IMR-90 (cell line): ENCODE measurements around the gene IRAG1. TPM values are rescaled to one million over a fixed set of nuclear protein-coding genes. Genes with fewer than 3 reads are reported as not detected.

Source experiments
- ATAC-seq: fragments of 200-7000 bp; cut with Tn5 transposase; 2 replicates; pipeline ENCODE4 v1.9.1; 2020; ENCODE audit warnings: low read depth, mild to moderate bottlenecking, moderate library complexity
- BruUV-seq: library from RNA; stranded (reverse); fragments of 400-500 nt; replicated peaks from 2 replicates; lab custom pipeline; 2021; lab: Mats Ljungman, UMichigan
- CTCF ChIA-PET: fragments of 300-600 bp; formaldehyde crosslinking; extraction: SDS; loops from one replicate; lab custom pipeline; 2021; ENCODE audit warnings: antibody characterized with exemption; lab: Yijun Ruan, JAX
- POLR2A ChIA-PET: fragments of 300-600 bp; sonication (Branson Sonifier 250); formaldehyde crosslinking; loops from one replicate; lab custom pipeline; 2022; ENCODE audit warnings: antibody characterized with exemption; ENCODE audit not compliant: unreplicated experiment; lab: Charles Lee
- DNase-seq: peaks from one replicate; pipeline ENCODE4 v3.0.0; 2013
- H2AFZ ChIP-seq: replicated peaks from 2 replicates; pipeline ENCODE3; 2013; ENCODE audit warnings: low read length, mild to moderate bottlenecking; ENCODE audit not compliant: poor library complexity
- H2AK5ac ChIP-seq: 2 replicates; pipeline ENCODE4 v1.6.1; 2013; ENCODE audit warnings: low read depth, low read length, inconsistent platforms
- H2AK9ac ChIP-seq: replicated peaks from 2 replicates; pipeline ENCODE3; 2013; ENCODE audit warnings: mild to moderate bottlenecking, low read depth, low read length, moderate library complexity; ENCODE audit not compliant: poor library complexity
- H2BK120ac ChIP-seq: 2 replicates; pipeline ENCODE4 v1.6.1; 2013; ENCODE audit warnings: low read depth, low read length, inconsistent platforms
- H2BK15ac ChIP-seq: 3 replicates; pipeline ENCODE4 v1.6.1; 2013; ENCODE audit warnings: low read depth, low read length, inconsistent platforms
- H2BK20ac ChIP-seq: 2 replicates; pipeline ENCODE4 v1.6.1; 2013; ENCODE audit warnings: low read depth, mild to moderate bottlenecking, inconsistent platforms, low read length, moderate library complexity
- H2BK5ac ChIP-seq: 2 replicates; pipeline ENCODE4 v1.6.1; 2013; ENCODE audit warnings: mild to moderate bottlenecking, low read depth, low read length, inconsistent platforms; ENCODE audit not compliant: poor library complexity, severe bottlenecking
- H3K14ac ChIP-seq: replicated peaks from 2 replicates; pipeline ENCODE4 v1.6.1; 2013; ENCODE audit warnings: low read depth, low read length, inconsistent platforms
- H3K18ac ChIP-seq: 2 replicates; pipeline ENCODE4 v1.6.1; 2013; ENCODE audit warnings: low read depth, low read length, control low read depth
- H3K23ac ChIP-seq: 2 replicates; pipeline ENCODE4 v1.6.1; 2013; ENCODE audit warnings: low read depth, low read length, inconsistent platforms
- H3K27ac ChIP-seq: 2 replicates; pipeline ENCODE4 v1.5.1; 2013; ENCODE audit warnings: mild to moderate bottlenecking, control low read depth, low read length; ENCODE audit not compliant: insufficient read depth
- H3K27me3 ChIP-seq: 2 replicates; pipeline ENCODE4 v1.6.1; 2013; ENCODE audit warnings: low read length; ENCODE audit not compliant: control insufficient read depth, insufficient read depth
- H3K36me3 ChIP-seq: 2 replicates; pipeline ENCODE4 v1.6.1; 2013; ENCODE audit warnings: low read length, mixed read lengths; ENCODE audit not compliant: control insufficient read depth, insufficient read depth
- H3K4ac ChIP-seq: 2 replicates; pipeline ENCODE4 v1.6.1; 2013; ENCODE audit warnings: low read depth, low read length, inconsistent platforms
- H3K4me1 ChIP-seq: 2 replicates; pipeline ENCODE4 v1.6.1; 2013; ENCODE audit warnings: low read length, mixed read lengths; ENCODE audit not compliant: control insufficient read depth, insufficient read depth
- H3K4me2 ChIP-seq: 2 replicates; pipeline ENCODE4 v1.6.1; 2013; ENCODE audit warnings: low read depth, mild to moderate bottlenecking, control low read depth, low read length, moderate library complexity
- H3K4me3 ChIP-seq: 2 replicates; pipeline ENCODE4 v1.5.1; 2013; ENCODE audit warnings: low read depth, mild to moderate bottlenecking, control low read depth, low read length, moderate library complexity; ENCODE audit not compliant: insufficient read depth
- H3K56ac ChIP-seq: 2 replicates; pipeline ENCODE4 v1.6.1; 2013; ENCODE audit warnings: low read length, inconsistent platforms; ENCODE audit not compliant: insufficient read depth; ENCODE audit errors: extremely low read depth
- H3K79me1 ChIP-seq, 2 experiments: 2 replicates each; pipeline ENCODE4 v1.6.1; 2013; ENCODE audit warnings: low read length in 2 of 2, inconsistent platforms in 1 of 2, low read depth in 1 of 2
- H3K9ac ChIP-seq: 2 replicates; pipeline ENCODE4 v1.6.1; 2013; ENCODE audit warnings: low read depth, low read length, control low read depth
- H3K9me1 ChIP-seq: 2 replicates; pipeline ENCODE4 v1.6.1; 2013; ENCODE audit warnings: low read length, inconsistent platforms; ENCODE audit not compliant: insufficient read depth
- H3K9me3 ChIP-seq: 2 replicates; pipeline ENCODE4 v1.6.1; 2013; ENCODE audit warnings: low read length; ENCODE audit not compliant: control insufficient read depth, insufficient read depth
- H4K20me1 ChIP-seq: 2 replicates; pipeline ENCODE4 v1.6.1; 2013; ENCODE audit warnings: low read length, inconsistent platforms; ENCODE audit not compliant: insufficient read depth
- H4K5ac ChIP-seq: 2 replicates; pipeline ENCODE4 v1.6.1; 2013; ENCODE audit warnings: mild to moderate bottlenecking, low read depth, low read length, control low read depth
- H4K8ac ChIP-seq, 2 experiments: 2 replicates each; pipeline ENCODE4 v1.6.1; 2013; ENCODE audit warnings: low read depth in 2 of 2, low read length in 2 of 2, control low read depth in 1 of 2, inconsistent platforms in 1 of 2
- H4K91ac ChIP-seq: 2 replicates; pipeline ENCODE4 v1.6.1; 2013; ENCODE audit warnings: low read depth, low read length, inconsistent platforms; ENCODE audit not compliant: insufficient read depth
- BHLHE40 ChIP-seq: fragments of 150-350 bp; IDR thresholded peaks from 2 replicates; pipeline ENCODE4 v1.6.1; 2016; ENCODE audit warnings: mild to moderate bottlenecking, low read depth, low read length
- CEBPB ChIP-seq: IDR thresholded peaks from 2 replicates; pipeline ENCODE4 v1.6.1; 2012; ENCODE audit warnings: low read depth, low read length, improper control_type of control experiment
- CHD1 ChIP-seq: IDR thresholded peaks from 2 replicates; pipeline ENCODE4 v1.6.1; 2012; ENCODE audit warnings: low read depth, low read length, improper control_type of control experiment
- ELK1 ChIP-seq: fragments of 150-350 bp; IDR thresholded peaks from 2 replicates; pipeline ENCODE4 v1.6.1; 2016; ENCODE audit warnings: low read depth, mild to moderate bottlenecking, low read length, moderate library complexity, borderline replicate concordance
- MAFK ChIP-seq: IDR thresholded peaks from 2 replicates; pipeline ENCODE4 v1.6.1; 2012; ENCODE audit warnings: low read depth, low read length, improper control_type of control experiment
- MAZ ChIP-seq: IDR thresholded peaks from 2 replicates; pipeline ENCODE4 v1.6.1; 2012; ENCODE audit warnings: low read depth, mild to moderate bottlenecking, low read length, improper control_type of control experiment, moderate library complexity, borderline replicate concordance
- MXI1 ChIP-seq: IDR thresholded peaks from 2 replicates; pipeline ENCODE4 v1.6.1; 2012; ENCODE audit warnings: low read depth, mild to moderate bottlenecking, low read length, moderate library complexity, borderline replicate concordance
- NFE2L2 ChIP-seq: fragments of 150-350 bp; IDR thresholded peaks from 2 replicates; pipeline ENCODE4 v1.6.1; 2016; ENCODE audit warnings: low read depth, mild to moderate bottlenecking, low read length
- POLR2A ChIP-seq: IDR thresholded peaks from 2 replicates; pipeline ENCODE4 v1.6.1; 2012; ENCODE audit warnings: mild to moderate bottlenecking, low read depth, low read length
- RAD21 ChIP-seq: IDR thresholded peaks from 2 replicates; pipeline ENCODE4 v1.6.1; 2012; ENCODE audit warnings: low read length, improper control_type of control experiment
- RCOR1 ChIP-seq: IDR thresholded peaks from 2 replicates; pipeline ENCODE4 v1.6.1; 2012; ENCODE audit warnings: mild to moderate bottlenecking, low read length, improper control_type of control experiment; ENCODE audit not compliant: insufficient replicate concordance
- RFX5 ChIP-seq: IDR thresholded peaks from 2 replicates; pipeline ENCODE4 v1.8.0; 2012; ENCODE audit warnings: low read depth, mild to moderate bottlenecking, low read length, moderate library complexity
- SMC3 ChIP-seq: fragments of 150-350 bp; IDR thresholded peaks from 2 replicates; pipeline ENCODE4 v1.6.1; 2016; ENCODE audit warnings: low read depth, mild to moderate bottlenecking, antibody characterized with exemption, low read length, moderate library complexity
- USF2 ChIP-seq: fragments of 150-350 bp; IDR thresholded peaks from 2 replicates; pipeline ENCODE4 v1.6.1; 2017; ENCODE audit warnings: mild to moderate bottlenecking, antibody characterized with exemption, low read length, low read depth
- WGBS, 2 experiments: methylation state at CpG; one replicate each; pipeline versions ENCODE4 v1.1.5 to v1.1.7; 2013; ENCODE audit warnings: missing lambda C conversion rate in 2 of 2; ENCODE audit not compliant: insufficient read length in 1 of 2; ENCODE audit errors: extremely low coverage in 2 of 2; 5-methylcytosine and 5-hydroxymethylcytosine counted together
- dilution Hi-C: fragments of 300-500 bp; cut with HindIII; formaldehyde crosslinking; loops from one replicate; pipeline ENCODE4 v1.14.3; 2018; ENCODE audit warnings: low sequenced_read_pairs; ENCODE audit not compliant: unreplicated experiment
- in situ Hi-C: fragments of 300-500 bp; cut with MboI; formaldehyde crosslinking; loops from 3 replicates; pipeline ENCODE4 v1.14.3; 2019; ENCODE audit warnings: low sequenced_read_pairs, inconsistent platforms, mixed read lengths
- intact Hi-C: fragments of 100-400 bp; cut with micrococcal nuclease; formaldehyde crosslinking; loops from 2 replicates; pipeline ENCODE4 v1.10.0; 2022
- polyA plus RNA-seq, 3 experiments: library from polyadenylated mRNA; depleted of rRNA; stranded (reverse); fragments of >200 nt; gene quantifications; 2 replicates each; pipeline ENCODE4 v1.2.3, GENCODE V29; 2012; ENCODE audit warnings: low replicate concordance in 1 of 3
- total RNA-seq: library from RNA; depleted of rRNA; stranded (reverse); fragments of >200 nt; gene quantifications from 2 replicates; pipeline ENCODE4 v1.2.3, GENCODE V29; 2012

Gene IRAG1
- total and polyA plus RNA-seq, 2 of the 4 experiments (the other 2 are of a cell fraction), result 19.4 to 25.8 TPM

GRCh38 chr11:10658621-10659338 is 34.8 kb downstream of the IRAG1 start:
- no peak overlapping the region for H3K4me3 ChIP-seq
- BruUV-seq, result no TSS peak
- peak overlapping the region; percentile 95 to 99 for H4K8ac ChIP-seq
- H3K9me3 ChIP-seq, result no peaks in the 10 kb centered on the region
- POLR2A ChIA-PET, result no interaction called here
- peak overlapping the region; percentile 65 for H3K9ac ChIP-seq
- peak overlapping the region; percentile 97 for H3K23ac ChIP-seq
- peaks cover 56% of the 10 kb centered on the region for H3K9me1 ChIP-seq
- peaks cover 24% of the 10 kb centered on the region for H3K36me3 ChIP-seq
- CTCF ChIA-PET, result interaction anchor here (0.6 kb wide), 1 partner anchor 25 kb away, joined by 3 read pairs; no protein-coding TSS in a partner anchor
- peak overlapping the region; percentile 92 for H3K56ac ChIP-seq
- H3K14ac ChIP-seq, result peak overlapping the region; percentile 98
- peak overlapping the region; percentile 98 for H2BK120ac ChIP-seq
- H3K4ac ChIP-seq, result peak overlapping the region; percentile 100
- H3K27me3 ChIP-seq, result no peaks in the 10 kb centered on the region
- no peaks in the 10 kb centered on the region for H4K20me1 ChIP-seq
- peak overlapping the region; percentile 97 for H3K18ac ChIP-seq
- H2AK9ac ChIP-seq, result peak overlapping the region; percentile 98
- ATAC-seq, result no peak
- H2BK5ac ChIP-seq, result peak overlapping the region; percentile 99
- H2BK15ac ChIP-seq, result peak overlapping the region; percentile 99
- H3K4me2 ChIP-seq, result no peak overlapping the region
- peaks cover 39 to 90% of the 10 kb centered on the region in 2 experiments for H3K79me1 ChIP-seq
- H2BK20ac ChIP-seq, result peak overlapping the region; percentile 98
- peak overlapping the region; percentile 87 for H3K27ac ChIP-seq
- dilution Hi-C loops, result no loop called here
- peaks cover 45% of the 10 kb centered on the region for H3K4me1 ChIP-seq
- in situ Hi-C loops, result loop anchor here (10.0 kb wide), 1 partner anchor 254 kb away; no protein-coding TSS in a partner anchor
- H4K5ac ChIP-seq, result peak overlapping the region; percentile 90
- DNase-seq, result no peak
- intact Hi-C loops, result loop anchor here (5.0 kb wide), 1 partner anchor 131 kb away; no protein-coding TSS in a partner anchor
- 88% methylated on average over 4 of the region's 6 CpGs; no CpG with 5 or more reads in 1 of the 2 experiments for WGBS, 2 experiments
- H2AFZ ChIP-seq, result peak overlapping the region; percentile 62
- peak overlapping the region; percentile 99 for H4K91ac ChIP-seq
- peak overlapping the region; percentile 100 for H2AK5ac ChIP-seq
- TF ChIP-seq RCOR1 (no peak), SMC3 (no peak), MXI1 (no peak), BHLHE40 (no peak), CHD1 (no peak), RAD21 (no peak), CEBPB (no peak), USF2 (no peak), MAFK (no peak), RFX5 (no peak), POLR2A (no peak), NFE2L2 (no peak), ELK1 (no peak), MAZ (no peak)
